ENCODE results near the gene LRIT3.
"Not testable (repeated sequence)": the region's sequence is repeated elsewhere in the genome, so short reads cannot be mapped to it uniquely, and the experiment has no call there.

The LRIT3 gene

DNA sequence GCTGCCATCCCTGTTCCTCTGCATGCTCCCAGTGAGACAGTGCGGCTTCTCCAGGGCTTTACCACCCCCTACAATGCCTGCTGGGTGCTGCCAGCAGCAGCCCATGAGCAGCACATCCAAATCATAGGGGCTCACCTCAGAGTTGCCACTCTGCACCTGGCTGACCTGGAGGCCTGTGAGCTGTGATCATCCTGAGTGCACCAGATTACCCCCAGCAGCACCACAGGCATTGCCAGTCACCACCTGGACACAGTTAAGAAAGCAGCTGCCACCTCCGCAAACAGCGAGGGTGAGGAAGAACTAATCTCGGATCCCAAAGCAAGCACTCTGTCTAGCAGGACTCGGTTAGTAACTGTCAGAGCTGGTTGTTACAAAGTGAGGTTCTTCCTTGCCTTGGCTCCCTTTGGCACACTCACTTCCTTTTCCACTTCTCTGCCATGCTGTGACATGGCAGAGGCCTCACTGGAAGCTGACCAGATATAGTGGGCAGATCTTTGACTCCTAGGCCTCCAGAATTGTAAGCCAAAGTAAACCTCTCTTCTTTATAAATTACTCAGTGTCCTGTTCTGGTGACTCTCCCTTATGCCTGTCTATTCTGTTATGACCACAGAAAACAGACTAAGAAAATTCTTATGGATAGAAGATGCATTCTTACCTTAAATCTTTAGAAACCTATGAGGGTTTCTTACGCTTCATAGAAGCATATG, 25.2 kb downstream of the LRIT3 start:
- Mint-ChIP-seq H3K9me3 (peaks cover 0 to 2% of the 10 kb centered on the region in 2 donors), H3K36me3 (peaks cover 9 to 26% of the 10 kb centered on the region in 2 donors), H3K27ac (no peak overlapping the region), H3K4me1 (no peaks in the 10 kb centered on the region), H3K4me3 (no peak overlapping the region), H3K27me3 (peaks cover 4 to 5% of the 10 kb centered on the region in 2 donors)
- ATAC-seq (replicated peaks) (no peak), DNase-seq (no peak)

DNA sequence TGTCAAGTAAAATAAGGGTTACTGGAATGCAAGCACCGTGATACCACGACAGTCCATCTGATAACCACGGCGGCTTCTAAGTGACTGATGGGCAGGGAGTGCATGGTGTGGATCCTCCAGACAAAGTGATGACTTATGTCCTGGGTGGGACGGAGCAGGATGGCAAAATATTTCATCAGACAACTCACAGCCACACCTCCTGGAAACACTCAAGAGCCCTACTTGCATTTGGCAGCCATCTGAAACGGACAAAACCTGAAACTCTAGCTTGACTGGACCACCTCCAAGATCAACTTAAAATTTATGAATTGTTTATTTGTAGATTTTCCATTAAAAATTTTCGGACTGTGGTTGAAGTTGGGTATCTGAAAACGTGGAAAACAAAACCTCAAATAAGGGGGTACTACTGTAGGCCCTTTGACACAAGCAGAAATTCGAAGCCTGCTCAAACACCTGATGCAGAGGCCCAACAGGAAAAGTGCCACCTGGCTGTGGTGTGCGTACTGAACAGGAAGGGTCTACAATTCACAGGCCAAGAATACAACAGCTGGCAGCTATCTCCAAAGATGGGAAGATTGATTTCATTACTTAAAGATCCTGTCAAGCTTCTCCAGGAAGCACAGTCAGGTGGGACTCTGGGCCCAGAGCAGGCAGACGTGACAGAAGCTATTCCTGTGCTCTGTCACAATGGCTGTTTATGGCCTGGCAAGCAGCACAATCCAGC, 26.0 kb downstream of the LRIT3 start:
- no peaks in the 10 kb centered on the region for H3K4me1 Mint-ChIP-seq
- H3K36me3 Mint-ChIP-seq: peaks cover 9 to 26% of the 10 kb centered on the region in 2 donors
- no peak for DNase-seq
- H3K27me3 Mint-ChIP-seq: peaks cover 4 to 5% of the 10 kb centered on the region in 2 donors
- peaks cover 0 to 2% of the 10 kb centered on the region in 2 donors for H3K9me3 Mint-ChIP-seq
- no peak overlapping the region for H3K4me3 Mint-ChIP-seq
- no peak for ATAC-seq (replicated peaks)
- H3K27ac Mint-ChIP-seq: no peak overlapping the region

GRCh38 chr4:109875106-109875505, 27.2 kb downstream of the LRIT3 start:
- Mint-ChIP-seq H3K27ac (no peak overlapping the region), H3K36me3 (peaks cover 2 to 16% of the 10 kb centered on the region in 2 donors), H3K4me1 (no peaks in the 10 kb centered on the region), H3K9me3 (peaks cover 0 to 2% of the 10 kb centered on the region in 2 donors), H3K4me3 (no peak overlapping the region), H3K27me3 (peaks cover 10 to 11% of the 10 kb centered on the region in 2 donors)
- DNase-seq (no peak), ATAC-seq (replicated peaks) (no peak)

- peaks cover 10 to 11% of the 10 kb centered on the region in 2 donors for H3K27me3 Mint-ChIP-seq
- DNase-seq; ATAC-seq (replicated peaks); H3K27ac Mint-ChIP-seq; H3K4me1 Mint-ChIP-seq; H3K4me3 Mint-ChIP-seq; H3K9me3 Mint-ChIP-seq: not testable (repeated sequence)
- peaks cover 2 to 15% of the 10 kb centered on the region in 2 donors for H3K36me3 Mint-ChIP-seq
Measured at GRCh38 chr4:109875553-109875952, 27.6 kb downstream of the LRIT3 start.

GRCh38 chr4:109876634-109877265, 28.8 kb downstream of the LRIT3 start:
- Mint-ChIP-seq H3K4me1 (no peaks in the 10 kb centered on the region), H3K9me3 (peaks cover 0 to 2% of the 10 kb centered on the region in 2 donors), H3K27ac (no peak overlapping the region), H3K4me3 (no peak overlapping the region), H3K27me3 (peaks cover 10 to 11% of the 10 kb centered on the region in 2 donors), H3K36me3 (peaks cover 2 to 15% of the 10 kb centered on the region in 2 donors)
- DNase-seq (no peak), ATAC-seq (replicated peaks) (no peak)

- Mint-ChIP-seq H3K9me3 (peaks cover 0 to 2% of the 10 kb centered on the region in 2 donors), H3K27me3 (peaks cover 10 to 11% of the 10 kb centered on the region in 2 donors), H3K4me3 (no peak overlapping the region), H3K27ac (no peak overlapping the region), H3K36me3 (peaks cover 2 to 15% of the 10 kb centered on the region in 2 donors), H3K4me1 (no peaks in the 10 kb centered on the region)
- ATAC-seq (replicated peaks) (peak in 1 of 2 donors; percentile 42), DNase-seq (no peak)
Measured at GRCh38 chr4:109877400-109877799, 29.5 kb downstream of the LRIT3 start.

DNA sequence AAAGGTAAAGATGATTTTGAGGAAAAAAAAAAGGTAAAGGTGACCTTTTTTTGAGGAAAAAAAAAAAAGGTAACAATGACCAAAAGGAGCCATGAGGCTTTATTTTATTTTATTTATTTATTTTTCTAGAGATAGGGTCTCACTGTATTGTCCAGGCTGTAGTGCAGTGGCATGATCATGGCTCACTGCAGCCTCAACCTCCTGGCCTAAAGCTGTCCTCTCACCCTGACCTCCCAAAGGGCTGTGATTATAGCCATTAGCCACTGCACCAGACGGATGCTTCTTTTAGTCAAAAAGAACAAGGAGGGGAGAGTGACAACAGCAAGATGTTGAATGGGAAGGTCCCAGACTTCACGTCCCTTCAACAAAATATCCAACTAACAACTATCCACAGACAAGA, 30.4 kb downstream of the LRIT3 start:
- no peaks in the 10 kb centered on the region for H3K4me1 Mint-ChIP-seq
- H3K36me3 Mint-ChIP-seq: peaks cover 2 to 11% of the 10 kb centered on the region in 2 donors
- H3K27ac Mint-ChIP-seq: no peak overlapping the region
- peaks cover 10 to 11% of the 10 kb centered on the region in 2 donors for H3K27me3 Mint-ChIP-seq
- no peak for DNase-seq
- peaks cover 0 to 2% of the 10 kb centered on the region in 2 donors for H3K9me3 Mint-ChIP-seq
- no peak overlapping the region for H3K4me3 Mint-ChIP-seq
- ATAC-seq (replicated peaks): no peak

DNA sequence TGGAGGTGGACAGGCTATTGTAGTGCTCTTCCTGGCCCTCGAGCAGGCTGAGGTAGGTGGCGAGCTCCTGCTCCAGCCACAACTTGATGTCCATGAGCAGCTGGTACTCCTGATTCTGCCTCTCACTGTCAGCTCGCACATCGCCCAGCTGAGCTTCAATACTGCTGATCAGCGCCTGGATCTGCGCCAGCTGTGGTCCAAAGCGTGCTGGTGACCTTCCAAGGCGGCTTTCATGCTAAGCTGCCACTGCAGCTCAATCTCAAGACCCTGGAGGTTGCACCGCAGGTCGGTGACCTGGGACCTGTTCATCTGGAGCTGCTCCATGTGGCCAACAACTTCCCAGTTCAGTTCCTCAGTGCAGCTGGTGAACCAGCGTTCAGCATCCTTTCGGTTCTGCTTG, 31.2 kb downstream of the LRIT3 start:
- H3K36me3 Mint-ChIP-seq: peaks cover 2 to 11% of the 10 kb centered on the region in 2 donors
- ATAC-seq (replicated peaks) (no peak), DNase-seq (no peak)
- peaks cover 0 to 2% of the 10 kb centered on the region in 2 donors for H3K9me3 Mint-ChIP-seq
- H3K4me1 Mint-ChIP-seq: no peaks in the 10 kb centered on the region
- peaks cover 10 to 11% of the 10 kb centered on the region in 2 donors for H3K27me3 Mint-ChIP-seq
- H3K4me3 Mint-ChIP-seq: no peak overlapping the region
- H3K27ac Mint-ChIP-seq: no peak overlapping the region

DNA sequence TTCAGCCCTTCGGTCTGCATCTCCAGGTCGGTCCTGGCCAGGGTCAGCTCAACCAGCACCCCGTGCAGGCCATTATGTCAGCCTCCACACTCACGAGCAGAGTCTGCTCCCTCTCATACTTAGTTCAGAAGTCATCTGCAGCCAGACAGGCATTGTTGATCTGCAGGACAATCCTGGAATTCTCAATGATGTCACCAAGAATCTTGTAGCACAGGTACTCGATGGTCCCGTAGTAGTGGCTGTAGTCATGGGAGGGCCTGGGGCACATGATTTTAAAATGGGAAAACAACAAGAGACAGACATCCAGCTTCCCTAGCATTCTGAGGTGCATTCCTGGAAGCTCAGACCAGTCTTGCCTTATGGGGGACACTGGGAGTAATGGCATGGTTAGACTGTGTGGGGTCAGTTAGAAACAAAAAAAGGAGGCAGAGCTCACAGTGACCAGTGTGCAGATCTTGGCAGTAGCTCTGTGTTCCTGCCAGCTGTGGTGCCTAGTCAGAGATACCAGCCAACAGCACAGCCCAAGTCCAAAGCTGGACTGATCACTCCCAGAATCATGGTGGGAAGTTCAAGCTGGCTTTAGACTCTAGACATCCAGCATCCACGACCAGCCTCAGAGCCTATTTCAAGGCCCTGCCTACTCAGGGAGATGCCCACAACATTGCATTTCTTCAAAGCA, 31.9 kb downstream of the LRIT3 start:
- no peak overlapping the region for H3K4me3 Mint-ChIP-seq
- H3K27me3 Mint-ChIP-seq: peaks cover 10 to 11% of the 10 kb centered on the region in 2 donors
- no peak for DNase-seq
- no peak overlapping the region for H3K27ac Mint-ChIP-seq
- peaks cover 0 to 2% of the 10 kb centered on the region in 2 donors for H3K9me3 Mint-ChIP-seq
- H3K4me1 Mint-ChIP-seq: no peaks in the 10 kb centered on the region
- H3K36me3 Mint-ChIP-seq: peaks cover 0 to 5% of the 10 kb centered on the region in 2 donors
- no peak for ATAC-seq (replicated peaks)

- ATAC-seq (replicated peaks) (no peak), DNase-seq (no peak)
- Mint-ChIP-seq H3K27ac (no peak overlapping the region), H3K36me3 (no peaks in the 10 kb centered on the region), H3K4me3 (no peak overlapping the region), H3K4me1 (no peaks in the 10 kb centered on the region), H3K27me3 (no peaks in the 10 kb centered on the region), H3K9me3 (no peaks in the 10 kb centered on the region)
Measured at GRCh38 chr4:109886303-109886702, 38.4 kb downstream of the LRIT3 start.

DNA sequence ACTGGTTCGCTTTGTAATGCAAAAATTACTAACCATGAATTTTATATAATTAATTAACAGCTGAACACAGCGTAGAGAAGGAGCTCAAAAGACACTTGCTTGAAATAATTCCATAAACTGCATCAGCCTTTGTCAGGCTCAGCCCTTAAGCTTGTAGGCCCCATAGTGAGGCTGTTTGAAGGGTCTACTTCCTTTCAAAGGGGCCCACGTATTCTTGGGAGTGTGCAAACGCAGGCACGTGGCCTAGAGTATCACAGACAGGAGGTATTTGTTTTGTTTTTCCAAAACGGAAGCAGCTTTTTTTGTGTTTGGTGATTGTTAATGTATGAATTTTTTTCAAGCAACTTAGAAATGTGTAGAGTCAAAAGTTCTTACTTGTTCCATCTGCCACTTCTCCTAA, 39.2 kb downstream of the LRIT3 start:
- Mint-ChIP-seq H3K27ac (no peak overlapping the region), H3K4me3 (no peak overlapping the region), H3K27me3 (no peaks in the 10 kb centered on the region), H3K36me3 (no peaks in the 10 kb centered on the region), H3K4me1 (no peaks in the 10 kb centered on the region), H3K9me3 (peaks cover 0 to 2% of the 10 kb centered on the region in 2 donors)
- no peak for ATAC-seq (replicated peaks)
- no peak for DNase-seq

DNA sequence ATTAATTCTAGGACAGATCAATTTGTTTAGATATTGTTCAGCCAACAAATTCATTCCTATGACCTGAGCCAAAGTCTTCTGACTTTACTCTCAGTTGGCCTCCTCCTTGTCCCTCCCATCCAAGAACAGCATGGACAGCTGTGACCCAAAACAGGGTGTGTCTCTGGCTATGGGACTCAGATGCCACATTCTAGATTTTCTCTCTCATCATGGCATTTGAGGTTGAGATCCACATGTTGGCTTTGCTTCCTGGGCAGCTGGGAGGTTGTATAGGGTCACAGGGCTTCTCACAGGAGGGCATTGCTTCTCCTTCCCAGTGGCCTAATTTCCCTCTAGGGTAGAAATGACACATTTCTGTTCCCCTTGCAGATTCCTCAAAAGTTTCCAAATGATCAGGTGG, 42.2 kb downstream of the LRIT3 start:
- Mint-ChIP-seq H3K4me1 (no peaks in the 10 kb centered on the region), H3K4me3 (no peak overlapping the region), H3K27me3 (no peaks in the 10 kb centered on the region), H3K9me3 (peaks cover 0 to 4% of the 10 kb centered on the region in 2 donors), H3K36me3 (no peaks in the 10 kb centered on the region), H3K27ac (no peak overlapping the region)
- no peak for DNase-seq
- ATAC-seq (replicated peaks): no peak

GRCh38 chr4:109902559-109903251, 54.8 kb downstream of the LRIT3 start:
- DNase-seq: no peak
- no peaks in the 10 kb centered on the region for H3K4me1 Mint-ChIP-seq
- H3K27ac Mint-ChIP-seq: no peak overlapping the region
- no peak overlapping the region for H3K4me3 Mint-ChIP-seq
- peaks cover 9 to 12% of the 10 kb centered on the region in 2 donors for H3K9me3 Mint-ChIP-seq
- ATAC-seq (replicated peaks): no peak
- peaks cover 17 to 23% of the 10 kb centered on the region in 2 donors for H3K27me3 Mint-ChIP-seq
- H3K36me3 Mint-ChIP-seq: peaks cover 0 to 1% of the 10 kb centered on the region in 2 donors

Measured in stimulated activated naive B cell treated with anti-CD40 and anti-IgM and Interleukin-4, amounts not matched to agents 10 μg/mL and 1 μg/mL and 100 μg/mL, for 72 hours (primary cell).